SK-N-SH treated with all-trans-retinoic acid at 6 μM for 48 hours (cell line): ENCODE data around the gene KIRREL3.

Experiments
- ATAC-seq: fragments of 200-7000 bp; cut with Tn5 transposase; 3 replicates; pipeline ENCODE4 v1.9.1; 2020; ENCODE audit warnings: mild to moderate bottlenecking, moderate library complexity
- ARNTL ChIP-seq: fragments of 450-650 bp; formaldehyde crosslinking; IDR thresholded peaks from 2 replicates; pipeline ENCODE4 v1.5.0; 2020; ENCODE audit warnings: low read depth, mild to moderate bottlenecking, moderate library complexity, borderline replicate concordance
- CSDC2 ChIP-seq: fragments of 250-450 bp; sonication (Bioruptor Pico); IDR thresholded peaks from 2 replicates; pipeline ENCODE4 v1.5.0; 2020; ENCODE audit warnings: mild to moderate bottlenecking, moderate library complexity
- ESRRG ChIP-seq: fragments of 250-450 bp; sonication (Bioruptor Pico); IDR thresholded peaks from 2 replicates; pipeline ENCODE4 v1.6.1; 2021; ENCODE audit warnings: mild to moderate bottlenecking
- ISL1 ChIP-seq: fragments of 250-450 bp; sonication (Bioruptor Pico); IDR thresholded peaks from 2 replicates; pipeline ENCODE4 v2.1.2; 2022; ENCODE audit warnings: mild to moderate bottlenecking, moderate library complexity
- RARB ChIP-seq: fragments of 250-450 bp; sonication (Bioruptor Pico); IDR thresholded peaks from 2 replicates; pipeline ENCODE4 v1.8.0; 2021; ENCODE audit warnings: mild to moderate bottlenecking, moderate library complexity
- SNAI2 ChIP-seq: fragments of 250-450 bp; sonication (Bioruptor Pico); IDR thresholded peaks from 2 replicates; pipeline ENCODE4 v1.5.0; 2020; ENCODE audit warnings: mild to moderate bottlenecking, moderate library complexity
- TOX ChIP-seq: fragments of 250-450 bp; sonication (Bioruptor Pico); IDR thresholded peaks from 2 replicates; pipeline ENCODE4 v1.8.0; 2021; ENCODE audit warnings: mild to moderate bottlenecking, moderate library complexity, borderline replicate concordance
- ZC3H10 ChIP-seq: fragments of 250-450 bp; sonication (Bioruptor Pico); IDR thresholded peaks from 2 replicates; pipeline ENCODE4 v1.5.1; 2021; ENCODE audit warnings: mild to moderate bottlenecking, moderate library complexity
- ZFP3 ChIP-seq: fragments of 250-450 bp; sonication (Bioruptor Pico); IDR thresholded peaks from 2 replicates; pipeline ENCODE4 v1.5.0; 2020; ENCODE audit warnings: mild to moderate bottlenecking, moderate library complexity
- ZNF70 ChIP-seq: fragments of 450-650 bp; formaldehyde crosslinking; IDR thresholded peaks from 2 replicates; pipeline ENCODE4 v1.5.0; 2020; ENCODE audit warnings: mild to moderate bottlenecking, moderate library complexity
- ZNF8 ChIP-seq: fragments of 450-650 bp; formaldehyde crosslinking; IDR thresholded peaks from 2 replicates; pipeline ENCODE4 v1.5.0; 2020; ENCODE audit warnings: mild to moderate bottlenecking, moderate library complexity
- TF ChIP-seq, protein P1 (sequence below): fragments of 250-450 bp; sonication (Bioruptor Pico); IDR thresholded peaks from 2 replicates; pipeline ENCODE4 v1.8.0; 2020; ENCODE audit warnings: mild to moderate bottlenecking, moderate library complexity, borderline replicate concordance
- TF ChIP-seq, protein P2 (sequence below): fragments of 250-450 bp; sonication (Bioruptor Pico); IDR thresholded peaks from 2 replicates; pipeline ENCODE4 v1.5.1; 2020; ENCODE audit warnings: low read depth, mild to moderate bottlenecking, moderate library complexity
- TF ChIP-seq, protein P3 (sequence below): fragments of 250-450 bp; sonication (Bioruptor Pico); IDR thresholded peaks from 2 replicates; pipeline ENCODE4 v1.8.0; 2021; ENCODE audit warnings: low read depth, mild to moderate bottlenecking, moderate library complexity, borderline replicate concordance
- TF ChIP-seq, protein P4 (sequence below): fragments of 250-450 bp; sonication (Bioruptor Pico); IDR thresholded peaks from 2 replicates; pipeline ENCODE4 v1.5.0; 2020; ENCODE audit warnings: mild to moderate bottlenecking, moderate library complexity
- TF ChIP-seq, protein P5 (sequence below): fragments of 250-450 bp; sonication (Bioruptor Pico); IDR thresholded peaks from 2 replicates; pipeline ENCODE4 v1.5.1; 2021; ENCODE audit warnings: mild to moderate bottlenecking, moderate library complexity

Gene KIRREL3

DNA sequence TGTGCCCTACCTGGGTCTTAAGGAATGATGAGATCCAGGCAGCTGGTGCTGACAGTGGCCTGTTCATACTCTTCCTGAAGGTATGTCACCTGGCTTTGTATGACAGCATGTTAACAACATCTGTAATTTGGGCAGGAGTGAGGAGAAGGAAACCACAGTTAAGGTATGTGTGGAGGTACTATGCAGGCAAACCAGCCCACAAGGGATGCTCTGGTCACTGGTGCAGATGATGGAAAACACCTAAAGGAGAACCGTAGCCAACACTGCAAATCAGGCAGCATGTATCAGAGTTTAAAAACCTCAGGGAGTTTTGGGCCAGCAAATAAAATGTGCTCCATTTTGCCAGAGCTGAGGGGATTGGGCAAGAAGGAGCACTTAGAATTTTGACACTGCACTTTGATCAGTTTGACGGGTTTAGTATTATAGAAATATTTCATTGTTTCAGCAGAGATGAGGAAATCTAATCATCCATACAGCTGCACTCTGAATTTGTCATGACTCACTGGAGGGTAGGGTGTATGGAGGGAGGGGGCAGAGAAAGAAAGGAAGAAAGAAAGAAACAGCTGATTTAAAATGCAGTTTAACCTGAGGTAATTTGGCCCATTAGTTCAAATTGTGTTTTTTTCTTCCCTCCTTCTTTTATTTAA lies 260.9 kb downstream of the KIRREL3 start:
- ATAC-seq = peak; percentile 43; the same call in 1 of the 3 replicates
- TF ChIP-seq, protein P1, sequence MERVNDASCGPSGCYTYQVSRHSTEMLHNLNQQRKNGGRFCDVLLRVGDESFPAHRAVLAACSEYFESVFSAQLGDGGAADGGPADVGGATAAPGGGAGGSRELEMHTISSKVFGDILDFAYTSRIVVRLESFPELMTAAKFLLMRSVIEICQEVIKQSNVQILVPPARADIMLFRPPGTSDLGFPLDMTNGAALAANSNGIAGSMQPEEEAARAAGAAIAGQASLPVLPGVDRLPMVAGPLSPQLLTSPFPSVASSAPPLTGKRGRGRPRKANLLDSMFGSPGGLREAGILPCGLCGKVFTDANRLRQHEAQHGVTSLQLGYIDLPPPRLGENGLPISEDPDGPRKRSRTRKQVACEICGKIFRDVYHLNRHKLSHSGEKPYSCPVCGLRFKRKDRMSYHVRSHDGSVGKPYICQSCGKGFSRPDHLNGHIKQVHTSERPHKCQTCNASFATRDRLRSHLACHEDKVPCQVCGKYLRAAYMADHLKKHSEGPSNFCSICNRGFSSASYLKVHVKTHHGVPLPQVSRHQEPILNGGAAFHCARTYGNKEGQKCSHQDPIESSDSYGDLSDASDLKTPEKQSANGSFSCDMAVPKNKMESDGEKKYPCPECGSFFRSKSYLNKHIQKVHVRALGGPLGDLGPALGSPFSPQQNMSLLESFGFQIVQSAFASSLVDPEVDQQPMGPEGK (CRISPR knock-in tag) = no peak
- TF ChIP-seq SNAI2 (CRISPR knock-in tag) = no peak
- no peak for TF ChIP-seq ARNTL (CRISPR knock-in tag)
- TF ChIP-seq ZNF70 (CRISPR knock-in tag) = no peak
- TF ChIP-seq ZC3H10 (CRISPR knock-in tag) = no peak

DNA sequence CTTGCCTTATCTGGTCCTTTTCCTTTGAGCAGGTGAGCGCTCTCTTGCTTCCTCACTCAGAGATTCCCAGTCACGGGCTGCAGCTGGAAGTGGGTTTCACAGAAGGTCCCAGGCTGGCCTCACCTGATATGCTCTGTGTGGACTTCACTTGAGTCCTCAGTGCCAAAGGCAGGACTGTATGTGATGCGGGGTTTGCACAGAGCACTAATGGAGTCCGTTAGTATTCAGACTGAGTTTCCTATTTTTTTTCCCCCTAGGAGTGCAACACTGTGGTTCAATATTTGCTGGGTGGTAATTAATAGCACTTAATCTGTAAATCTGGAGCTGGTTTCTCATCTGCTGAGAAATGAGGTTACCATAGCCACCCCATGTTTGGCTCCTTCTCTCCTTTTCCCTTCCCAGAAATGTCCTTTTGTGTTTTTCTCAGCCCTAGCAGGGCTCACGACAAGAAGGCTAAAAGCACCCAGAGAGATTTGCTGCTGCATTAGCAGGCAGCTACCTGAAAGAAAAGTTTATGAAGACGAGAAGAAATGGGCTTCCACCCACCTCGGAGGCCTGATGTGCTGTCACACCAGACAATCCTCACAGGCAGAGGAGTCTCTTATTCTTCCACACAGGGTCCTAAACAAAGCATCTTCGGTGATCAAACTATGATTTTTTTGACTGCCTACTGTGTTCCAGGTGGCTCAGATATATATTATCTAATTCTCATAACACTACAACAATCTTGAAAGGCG lies 262.1 kb downstream of the KIRREL3 start:
- TF ChIP-seq, protein P2, sequence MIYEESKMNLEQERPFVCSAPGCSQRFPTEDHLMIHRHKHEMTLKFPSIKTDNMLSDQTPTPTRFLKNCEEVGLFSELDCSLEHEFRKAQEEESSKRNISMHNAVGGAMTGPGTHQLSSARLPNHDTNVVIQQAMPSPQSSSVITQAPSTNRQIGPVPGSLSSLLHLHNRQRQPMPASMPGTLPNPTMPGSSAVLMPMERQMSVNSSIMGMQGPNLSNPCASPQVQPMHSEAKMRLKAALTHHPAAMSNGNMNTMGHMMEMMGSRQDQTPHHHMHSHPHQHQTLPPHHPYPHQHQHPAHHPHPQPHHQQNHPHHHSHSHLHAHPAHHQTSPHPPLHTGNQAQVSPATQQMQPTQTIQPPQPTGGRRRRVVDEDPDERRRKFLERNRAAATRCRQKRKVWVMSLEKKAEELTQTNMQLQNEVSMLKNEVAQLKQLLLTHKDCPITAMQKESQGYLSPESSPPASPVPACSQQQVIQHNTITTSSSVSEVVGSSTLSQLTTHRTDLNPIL (CRISPR knock-in tag) = no peak
- no peak for TF ChIP-seq CSDC2
- no peak for TF ChIP-seq TOX
- no peak for TF ChIP-seq ZNF8 (CRISPR knock-in tag)
- no peak for TF ChIP-seq RARB (CRISPR knock-in tag)
- no peak for TF ChIP-seq ZNF70 (CRISPR knock-in tag)
- TF ChIP-seq ESRRG (CRISPR knock-in tag) = no peak
- TF ChIP-seq ISL1 (CRISPR knock-in tag) = no peak
- TF ChIP-seq, protein P3, sequence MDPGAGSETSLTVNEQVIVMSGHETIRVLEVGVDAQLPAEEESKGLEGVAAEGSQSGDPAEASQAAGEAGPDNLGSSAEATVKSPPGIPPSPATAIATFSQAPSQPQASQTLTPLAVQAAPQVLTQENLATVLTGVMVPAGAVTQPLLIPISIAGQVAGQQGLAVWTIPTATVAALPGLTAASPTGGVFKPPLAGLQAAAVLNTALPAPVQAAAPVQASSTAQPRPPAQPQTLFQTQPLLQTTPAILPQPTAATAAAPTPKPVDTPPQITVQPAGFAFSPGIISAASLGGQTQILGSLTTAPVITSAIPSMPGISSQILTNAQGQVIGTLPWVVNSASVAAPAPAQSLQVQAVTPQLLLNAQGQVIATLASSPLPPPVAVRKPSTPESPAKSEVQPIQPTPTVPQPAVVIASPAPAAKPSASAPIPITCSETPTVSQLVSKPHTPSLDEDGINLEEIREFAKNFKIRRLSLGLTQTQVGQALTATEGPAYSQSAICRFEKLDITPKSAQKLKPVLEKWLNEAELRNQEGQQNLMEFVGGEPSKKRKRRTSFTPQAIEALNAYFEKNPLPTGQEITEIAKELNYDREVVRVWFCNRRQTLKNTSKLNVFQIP = no peak
- TF ChIP-seq, protein P4, sequence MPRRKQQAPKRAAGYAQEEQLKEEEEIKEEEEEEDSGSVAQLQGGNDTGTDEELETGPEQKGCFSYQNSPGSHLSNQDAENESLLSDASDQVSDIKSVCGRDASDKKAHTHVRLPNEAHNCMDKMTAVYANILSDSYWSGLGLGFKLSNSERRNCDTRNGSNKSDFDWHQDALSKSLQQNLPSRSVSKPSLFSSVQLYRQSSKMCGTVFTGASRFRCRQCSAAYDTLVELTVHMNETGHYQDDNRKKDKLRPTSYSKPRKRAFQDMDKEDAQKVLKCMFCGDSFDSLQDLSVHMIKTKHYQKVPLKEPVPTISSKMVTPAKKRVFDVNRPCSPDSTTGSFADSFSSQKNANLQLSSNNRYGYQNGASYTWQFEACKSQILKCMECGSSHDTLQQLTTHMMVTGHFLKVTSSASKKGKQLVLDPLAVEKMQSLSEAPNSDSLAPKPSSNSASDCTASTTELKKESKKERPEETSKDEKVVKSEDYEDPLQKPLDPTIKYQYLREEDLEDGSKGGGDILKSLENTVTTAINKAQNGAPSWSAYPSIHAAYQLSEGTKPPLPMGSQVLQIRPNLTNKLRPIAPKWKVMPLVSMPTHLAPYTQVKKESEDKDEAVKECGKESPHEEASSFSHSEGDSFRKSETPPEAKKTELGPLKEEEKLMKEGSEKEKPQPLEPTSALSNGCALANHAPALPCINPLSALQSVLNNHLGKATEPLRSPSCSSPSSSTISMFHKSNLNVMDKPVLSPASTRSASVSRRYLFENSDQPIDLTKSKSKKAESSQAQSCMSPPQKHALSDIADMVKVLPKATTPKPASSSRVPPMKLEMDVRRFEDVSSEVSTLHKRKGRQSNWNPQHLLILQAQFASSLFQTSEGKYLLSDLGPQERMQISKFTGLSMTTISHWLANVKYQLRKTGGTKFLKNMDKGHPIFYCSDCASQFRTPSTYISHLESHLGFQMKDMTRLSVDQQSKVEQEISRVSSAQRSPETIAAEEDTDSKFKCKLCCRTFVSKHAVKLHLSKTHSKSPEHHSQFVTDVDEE = no peak
- no peak for TF ChIP-seq ARNTL (CRISPR knock-in tag)
- TF ChIP-seq, protein P1 (CRISPR knock-in tag) = no peak
- TF ChIP-seq, protein P5, sequence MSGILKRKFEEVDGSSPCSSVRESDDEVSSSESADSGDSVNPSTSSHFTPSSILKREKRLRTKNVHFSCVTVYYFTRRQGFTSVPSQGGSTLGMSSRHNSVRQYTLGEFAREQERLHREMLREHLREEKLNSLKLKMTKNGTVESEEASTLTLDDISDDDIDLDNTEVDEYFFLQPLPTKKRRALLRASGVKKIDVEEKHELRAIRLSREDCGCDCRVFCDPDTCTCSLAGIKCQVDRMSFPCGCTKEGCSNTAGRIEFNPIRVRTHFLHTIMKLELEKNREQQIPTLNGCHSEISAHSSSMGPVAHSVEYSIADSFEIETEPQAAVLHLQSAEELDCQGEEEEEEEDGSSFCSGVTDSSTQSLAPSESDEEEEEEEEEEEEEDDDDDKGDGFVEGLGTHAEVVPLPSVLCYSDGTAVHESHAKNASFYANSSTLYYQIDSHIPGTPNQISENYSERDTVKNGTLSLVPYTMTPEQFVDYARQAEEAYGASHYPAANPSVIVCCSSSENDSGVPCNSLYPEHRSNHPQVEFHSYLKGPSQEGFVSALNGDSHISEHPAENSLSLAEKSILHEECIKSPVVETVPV = no peak
- TF ChIP-seq ZFP3 (CRISPR knock-in tag) = no peak
- no peak for ATAC-seq
